ENCODE data around the gene SECISBP2. TPM values are rescaled to one million over a fixed set of nuclear protein-coding genes. Genes with fewer than 3 reads are reported as not detected.

SECISBP2 gene
- total and polyA plus RNA-seq, 2 of the 13 experiments (the other 11 are each of a cell fraction or from before 2014, with no cell fraction given), result 32.4 to 38.0 TPM

GRCh38 chr9:89358985-89359384 lies 40.7 kb downstream of the SECISBP2 start:
- CTCF ChIA-PET (ENCODE audit: low intra/inter-chr PET ratio, low total read pairs), result no interaction called here
- WGBS (ENCODE audit: low lambda C conversion rate), result 100% methylated on average over 4 of the region's 4 CpGs
- H3K27me3 ChIP-seq (ENCODE audit: control insufficient read depth in 1 of 2, insufficient read depth in 2 of 2, low read length in 2 of 2), result no peaks in the 10 kb centered on the region
- peaks cover 13 to 50% of the 10 kb centered on the region in 2 experiments for H3K36me3 ChIP-seq (replicated peaks in 1 of 2; ENCODE audit: control insufficient read depth in 1 of 2, insufficient read depth in 2 of 2, low read length in 2 of 2)
- in situ Hi-C loops (cut with HindIII; ENCODE audit: extremely low pct_ligation_motif_present, low pct_unique_long_range_greater_than_20kb), result no loop called here
- H4K20me1 ChIP-seq (ENCODE audit: insufficient read depth, low read length), result no peaks in the 10 kb centered on the region
- POLR2A ChIA-PET, result interaction anchor here (2.8 kb wide), 1 partner anchor 41 kb away, joined by 17 read pairs; the partner anchor contains the start of gene SECISBP2
- H3K4me1 ChIP-seq (ENCODE audit: insufficient read depth, low read length), result peaks cover 71% of the 10 kb centered on the region
- no peak for FAIRE-seq
- no peak for ATAC-seq
- no peaks in the 10 kb centered on the region for H3K79me2 ChIP-seq (ENCODE audit: insufficient read depth, low read length)
- no peak overlapping the region for H2AFZ ChIP-seq (ENCODE audit: low read length)
- no peak overlapping the region for H3K27ac ChIP-seq (ENCODE audit: extremely low read length, insufficient read depth, low read length)
- TF ChIP-seq RFXAP (CRISPR knock-in tag; IDR thresholded peaks at IDR 0.05; ENCODE audit: borderline replicate concordance) (peak; percentile 65; the same call in 1 of the 2 replicates), ZGPAT (CRISPR knock-in tag; IDR thresholded peaks at IDR 0.05) (no peak), RFX5 (IDR thresholded peaks at IDR 0.05; ENCODE audit: low read depth, low read length) (peak; percentile 96), STAG1 (CRISPR knock-in tag; IDR thresholded peaks at IDR 0.05) (no peak)
- no peak overlapping the region for H3K9ac ChIP-seq (ENCODE audit: insufficient read depth, low read depth, low read length)
- intact Hi-C loops (cut with micrococcal nuclease; ENCODE audit: unreplicated experiment), result loop anchor here (5.0 kb wide), 1 partner anchor 198 kb away; no protein-coding TSS in a partner anchor
- H3K4me3 ChIP-seq (replicated peaks in 1 of 3; ENCODE audit: insufficient read depth in 1 of 3, low read depth in 2 of 3, low read length in 3 of 3), result no peak overlapping the region
- H3K4me2 ChIP-seq (ENCODE audit: low read depth, low read length), result no peak overlapping the region
- H3K9me3 ChIP-seq (ENCODE audit: low read length), result no peaks in the 10 kb centered on the region
- DNase-seq (ENCODE audit: low spot score), result no peak
- BruUV-seq (replicated peaks), result TSS peak; percentile 35

- TF ChIP-seq, protein P1, sequence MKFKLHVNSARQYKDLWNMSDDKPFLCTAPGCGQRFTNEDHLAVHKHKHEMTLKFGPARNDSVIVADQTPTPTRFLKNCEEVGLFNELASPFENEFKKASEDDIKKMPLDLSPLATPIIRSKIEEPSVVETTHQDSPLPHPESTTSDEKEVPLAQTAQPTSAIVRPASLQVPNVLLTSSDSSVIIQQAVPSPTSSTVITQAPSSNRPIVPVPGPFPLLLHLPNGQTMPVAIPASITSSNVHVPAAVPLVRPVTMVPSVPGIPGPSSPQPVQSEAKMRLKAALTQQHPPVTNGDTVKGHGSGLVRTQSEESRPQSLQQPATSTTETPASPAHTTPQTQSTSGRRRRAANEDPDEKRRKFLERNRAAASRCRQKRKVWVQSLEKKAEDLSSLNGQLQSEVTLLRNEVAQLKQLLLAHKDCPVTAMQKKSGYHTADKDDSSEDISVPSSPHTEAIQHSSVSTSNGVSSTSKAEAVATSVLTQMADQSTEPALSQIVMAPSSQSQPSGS (CRISPR knock-in tag; IDR thresholded peaks at IDR 0.05), result no peak
- TF ChIP-seq ESRRA (CRISPR knock-in tag; IDR thresholded peaks at IDR 0.05; ENCODE audit: low read depth) (no peak), GABPB1 (CRISPR knock-in tag; IDR thresholded peaks at IDR 0.05) (no peak), RFXANK (CRISPR knock-in tag; IDR thresholded peaks at IDR 0.05) (no peak), ZNF160 (CRISPR knock-in tag; IDR thresholded peaks at IDR 0.05) (no peak), FOXA1 (IDR thresholded peaks at IDR 0.05) (no peak), FOXA1 (CRISPR knock-in tag; IDR thresholded peaks at IDR 0.05) (no peak)
- no TSS peak for BruUV-seq (replicated peaks)
- no peaks in the 10 kb centered on the region for H3K79me2 ChIP-seq (ENCODE audit: insufficient read depth, low read length)
- H3K27me3 ChIP-seq (ENCODE audit: control insufficient read depth in 1 of 2, insufficient read depth in 2 of 2, low read length in 2 of 2), result no peaks in the 10 kb centered on the region
- no peaks in the 10 kb centered on the region for H4K20me1 ChIP-seq (ENCODE audit: insufficient read depth, low read length)
- FAIRE-seq (no peak), ATAC-seq (no peak), DNase-seq (ENCODE audit: low spot score) (no peak)
- H3K27ac ChIP-seq (ENCODE audit: extremely low read length, insufficient read depth, low read length), result no peak overlapping the region
- ChIA-PET CTCF (ENCODE audit: low intra/inter-chr PET ratio, low total read pairs) (no interaction called here), POLR2A (no interaction called here)
- in situ Hi-C loops (cut with HindIII; ENCODE audit: extremely low pct_ligation_motif_present, low pct_unique_long_range_greater_than_20kb), result no loop called here
- H2AFZ ChIP-seq (ENCODE audit: low read length), result no peak overlapping the region
- intact Hi-C loops (cut with micrococcal nuclease; ENCODE audit: unreplicated experiment), result loop anchor here (5.0 kb wide), 1 partner anchor 197 kb away; no protein-coding TSS in a partner anchor
- H3K4me1 ChIP-seq (ENCODE audit: insufficient read depth, low read length), result peaks cover 73% of the 10 kb centered on the region
- 91% methylated on average over 8 of the region's 8 CpGs for WGBS (ENCODE audit: low lambda C conversion rate)
- no peak overlapping the region for H3K9ac ChIP-seq (ENCODE audit: insufficient read depth, low read depth, low read length)
- peaks cover 13 to 45% of the 10 kb centered on the region in 2 experiments for H3K36me3 ChIP-seq (replicated peaks in 1 of 2; ENCODE audit: control insufficient read depth in 1 of 2, insufficient read depth in 2 of 2, low read length in 2 of 2)
- H3K4me2 ChIP-seq (ENCODE audit: low read depth, low read length), result no peak overlapping the region
- no peak overlapping the region for H3K4me3 ChIP-seq (replicated peaks in 1 of 3; ENCODE audit: insufficient read depth in 1 of 3, low read depth in 2 of 3, low read length in 3 of 3)
- H3K9me3 ChIP-seq (ENCODE audit: low read length), result no peaks in the 10 kb centered on the region
These were observed 41.5 kb downstream of the SECISBP2 start for GRCh38 chr9:89359751-89360261.
